H9 (cell line): Measurements from ENCODE around the gene SMAP1. TPM values are rescaled to one million over a fixed set of nuclear protein-coding genes. Genes with fewer than 3 reads are reported as not detected.

Experiments used
- DNase-seq: peaks from one replicate; pipeline ENCODE4 v3.0.0-alpha.2; 2017
- H2AFZ ChIP-seq: one replicate; pipeline ENCODE4 v1.6.1; 2013; ENCODE audit warnings: mild to moderate bottlenecking, low read length, control low read depth, moderate library complexity
- H2AK5ac ChIP-seq: 2 replicates; pipeline ENCODE4 v1.6.1; 2013; ENCODE audit warnings: low read length, control low read depth, mixed read lengths; ENCODE audit not compliant: insufficient read length
- H2BK120ac ChIP-seq: one replicate; pipeline ENCODE4 v1.6.1; 2013; ENCODE audit warnings: low read depth, mild to moderate bottlenecking, low read length, control low read depth, inconsistent platforms; ENCODE audit not compliant: poor library complexity, severe bottlenecking
- H2BK12ac ChIP-seq: 2 replicates; pipeline ENCODE4 v1.6.1; 2013; ENCODE audit warnings: low read length, control low read depth, mixed read lengths, low read depth; ENCODE audit not compliant: insufficient read length
- H2BK15ac ChIP-seq: 2 replicates; pipeline ENCODE4 v1.6.1; 2013; ENCODE audit warnings: low read depth, low read length, control low read depth
- H2BK20ac ChIP-seq: one replicate; pipeline ENCODE4 v1.6.1; 2013; ENCODE audit warnings: low read depth, mild to moderate bottlenecking, low read length, control low read depth, inconsistent platforms; ENCODE audit not compliant: poor library complexity, severe bottlenecking
- H2BK5ac ChIP-seq: 2 replicates; pipeline ENCODE4 v1.6.1; 2013; ENCODE audit warnings: low read length, control low read depth, mixed read lengths; ENCODE audit not compliant: insufficient read length
- H3K14ac ChIP-seq: 2 replicates; pipeline ENCODE4 v1.6.1; 2013; ENCODE audit warnings: low read length, control low read depth; ENCODE audit not compliant: insufficient read depth
- H3K18ac ChIP-seq: 2 replicates; pipeline ENCODE4 v1.6.1; 2013; ENCODE audit warnings: low read depth, mild to moderate bottlenecking, mixed read lengths, low read length, control low read depth; ENCODE audit not compliant: insufficient read length
- H3K23ac ChIP-seq: 2 replicates; pipeline ENCODE4 v1.6.1; 2013; ENCODE audit warnings: low read length, control low read depth, mixed read lengths, low read depth; ENCODE audit not compliant: insufficient read length
- H3K23me2 ChIP-seq: 2 replicates; pipeline ENCODE4 v1.6.1; 2013; ENCODE audit warnings: low read depth, mild to moderate bottlenecking, mixed read lengths, low read length, control low read depth; ENCODE audit not compliant: insufficient read length, poor library complexity, severe bottlenecking
- H3K27ac ChIP-seq: 2 replicates; pipeline ENCODE4 v1.5.1; 2013; ENCODE audit warnings: low read length, control low read depth, mixed read lengths, low read depth; ENCODE audit not compliant: insufficient read length
- H3K27me3 ChIP-seq: 2 replicates; pipeline ENCODE4 v1.6.1; 2013; ENCODE audit warnings: low read length, control low read depth, inconsistent platforms; ENCODE audit not compliant: insufficient read depth
- H3K4ac ChIP-seq: 2 replicates; pipeline ENCODE4 v1.6.1; 2013; ENCODE audit warnings: low read depth, mild to moderate bottlenecking, control low read depth, inconsistent platforms, low read length, moderate library complexity
- H3K4me1 ChIP-seq: 2 replicates; pipeline ENCODE4 v1.6.1; 2013; ENCODE audit warnings: low read length, control low read depth, inconsistent platforms; ENCODE audit not compliant: insufficient read depth
- H3K4me2 ChIP-seq: 2 replicates; pipeline ENCODE4 v1.6.1; 2013; ENCODE audit warnings: low read length, control low read depth, mixed read lengths; ENCODE audit not compliant: insufficient read length, insufficient read depth
- H3K56ac ChIP-seq: 2 replicates; pipeline ENCODE4 v1.6.1; 2013; ENCODE audit warnings: low read depth, mild to moderate bottlenecking, mixed read lengths, low read length, control low read depth; ENCODE audit not compliant: insufficient read length
- H3K79me1 ChIP-seq: 2 replicates; pipeline ENCODE4 v1.6.1; 2013; ENCODE audit warnings: low read depth, mild to moderate bottlenecking, moderate library complexity, low read length, control low read depth, inconsistent platforms; ENCODE audit not compliant: insufficient read depth, poor library complexity, severe bottlenecking
- H3K79me2 ChIP-seq: 2 replicates; pipeline ENCODE4 v1.6.1; 2013; ENCODE audit warnings: low read length, control low read depth, inconsistent platforms; ENCODE audit not compliant: insufficient read depth
- H3K9ac ChIP-seq: 2 replicates; pipeline ENCODE4 v1.6.1; 2013; ENCODE audit warnings: low read length, control low read depth, mixed read lengths; ENCODE audit not compliant: insufficient read length; ENCODE audit errors: extremely low read depth
- H3K9me3 ChIP-seq: one replicate; pipeline ENCODE4 v1.6.1; 2013; ENCODE audit warnings: low read depth, low read length, inconsistent platforms; ENCODE audit not compliant: control insufficient read depth
- H3T11ph ChIP-seq: one replicate; pipeline ENCODE4 v1.6.1; 2013; ENCODE audit warnings: mild to moderate bottlenecking, low read length, control low read depth, inconsistent platforms
- H4K20me1 ChIP-seq: one replicate; pipeline ENCODE4 v1.6.1; 2013; ENCODE audit not compliant: control insufficient read depth, insufficient read length, insufficient read depth
- H4K5ac ChIP-seq: 2 replicates; pipeline ENCODE4 v1.6.1; 2013; ENCODE audit warnings: low read depth, mild to moderate bottlenecking, mixed read lengths, low read length, control low read depth; ENCODE audit not compliant: insufficient read length
- H4K8ac ChIP-seq: replicated peaks from 2 replicates; pipeline ENCODE4 v1.6.1; 2013; ENCODE audit warnings: low read length, control low read depth, mixed read lengths, low read depth; ENCODE audit not compliant: insufficient read length
- H4K91ac ChIP-seq: 2 replicates; pipeline ENCODE4 v1.6.1; 2013; ENCODE audit warnings: low read depth, mild to moderate bottlenecking, moderate library complexity, mixed read lengths, low read length, control low read depth; ENCODE audit not compliant: insufficient read length
- H3K27ac Mint-ChIP-seq, 3 experiments: 2 replicates in 2 of 3; 3 replicates in 1 of 3; pipeline ENCODE4 v1.8.0; 2020 to 2021; ENCODE audit warnings: mixed read lengths in 3 of 3, mild to moderate bottlenecking in 1 of 3, moderate library complexity in 1 of 3
- H3K27me3 Mint-ChIP-seq: 2 replicates; pipeline ENCODE4 v1.8.0; 2021; ENCODE audit warnings: low read depth, mild to moderate bottlenecking, moderate library complexity, mixed read lengths
- H3K36me3 Mint-ChIP-seq, 3 experiments: 2 replicates in 2 of 3; 3 replicates in 1 of 3; pipeline ENCODE4 v1.8.0; 2020 to 2021; ENCODE audit warnings: low read depth in 3 of 3, mixed read lengths in 3 of 3; ENCODE audit not compliant: insufficient read depth in 1 of 3
- H3K4me1 Mint-ChIP-seq, 2 experiments: 2 replicates each; pipeline ENCODE4 v1.8.0; 2020; ENCODE audit warnings: mixed read lengths in 2 of 2
- H3K4me3 Mint-ChIP-seq, 2 experiments: 2 replicates in 1 of 2; 3 replicates in 1 of 2; pipeline ENCODE4 v1.8.0; 2020 to 2021; ENCODE audit warnings: mild to moderate bottlenecking in 2 of 2, mixed read lengths in 2 of 2, moderate library complexity in 1 of 2
- H3K9me3 Mint-ChIP-seq, 2 experiments: 2 replicates in 1 of 2; 3 replicates in 1 of 2; pipeline ENCODE4 v1.8.0; 2020; ENCODE audit warnings: mild to moderate bottlenecking in 2 of 2, mixed read lengths in 2 of 2, moderate library complexity in 1 of 2
- CTCF ChIP-seq: fragments of 200-600 bp; sonication (generic); conservative IDR thresholded peaks from 3 replicates; pipeline ENCODE4 v1.8.0; 2021; ENCODE audit warnings: antibody characterized with exemption, mild to moderate bottlenecking
- WGBS: extraction: QIAGEN DNeasy Blood & Tissue Kit; methylation state at CpG from one replicate; pipeline ENCODE4 v1.1.7; 2013; ENCODE audit warnings: missing lambda C conversion rate, low lambda C conversion rate, mixed read lengths; ENCODE audit not compliant: insufficient read length; ENCODE audit errors: extremely low coverage; 5-methylcytosine and 5-hydroxymethylcytosine counted together
- total RNA-seq: library from RNA; stranded (reverse); gene quantifications from 2 replicates; pipeline ENCODE4 v1.2.1, GENCODE V29; 2021

The SMAP1 gene
- total RNA-seq, 1 experiment from 2014 or later: 29.3 TPM

- no CpG with 5 or more reads among the region's 1 CpG for WGBS
- Histone ChIP-seq H2AFZ (no peak overlapping the region), H4K5ac (no peak overlapping the region), H3K79me1 (peaks cover 2% of the 10 kb centered on the region), H3K23me2 (no peaks in the 10 kb centered on the region), H3K23ac (no peak overlapping the region), H3K9me3 (no peaks in the 10 kb centered on the region), H3K27me3 (no peaks in the 10 kb centered on the region), H3K79me2 (no peaks in the 10 kb centered on the region; the same call in 1 of the 2 replicates), H2BK12ac (no peak overlapping the region), H4K91ac (no peak overlapping the region), H3K14ac (no peak overlapping the region), H4K20me1 (no peaks in the 10 kb centered on the region), H2BK5ac (no peak overlapping the region), H2AK5ac (no peak overlapping the region), H3T11ph (no peak overlapping the region), H2BK15ac (no peak overlapping the region), H3K18ac (no peak overlapping the region), H2BK20ac (no peak overlapping the region), H3K4me1 (no peaks in the 10 kb centered on the region), H3K4me2 (no peak overlapping the region), H3K4ac (no peak overlapping the region), H3K56ac (no peak overlapping the region), H3K27ac (no peak overlapping the region), H3K9ac (no peak overlapping the region), H4K8ac (no peak overlapping the region), H2BK120ac (no peak overlapping the region)
- H3K9me3 Mint-ChIP-seq: peaks cover 0 to under 1% of the 10 kb centered on the region in 2 experiments; a peak in 2 of 5 replicates
- no peak for DNase-seq
- no peaks in the 10 kb centered on the region; a peak in 1 of 4 replicates for H3K4me1 Mint-ChIP-seq
- TF ChIP-seq CTCF: no peak
- peaks cover 6 to 11% (median 11%) of the 10 kb centered on the region in 3 experiments for H3K36me3 Mint-ChIP-seq
- H3K4me3 Mint-ChIP-seq: no peak overlapping the region
- no peaks in the 10 kb centered on the region for H3K27me3 Mint-ChIP-seq
- 0 out of 7 replicates have a peak overlapping the region, but pooled peaks of 1 of the 3 experiments have one; percentile 13 for H3K27ac Mint-ChIP-seq
Measured at GRCh38 chr6:70734979-70735378, 67.3 kb downstream of the SMAP1 start.
